Neuronal stem cell (in vitro differentiated cells): ENCODE results near the gene ITFG2.
"Not testable (repeated sequence)": the region's sequence is repeated elsewhere in the genome, so short reads cannot be mapped to it uniquely, and the experiment has no call there.

ENCODE experiments used
- DNase-seq: peaks from one replicate; pipeline ENCODE4 v3.0.0-alpha.2; 2013; ENCODE audit warnings: low spot score
- H2AFZ ChIP-seq: one replicate; pipeline ENCODE4 v1.6.1; 2013; ENCODE audit warnings: mild to moderate bottlenecking, low read length, inconsistent platforms
- H2AK5ac ChIP-seq: 2 replicates; pipeline ENCODE4 v1.6.1; 2013; ENCODE audit warnings: low read depth, mild to moderate bottlenecking, inconsistent platforms, low read length, moderate library complexity, mixed read lengths
- H2BK120ac ChIP-seq: 2 replicates; pipeline ENCODE4 v1.6.1; 2013; ENCODE audit warnings: low read depth, mild to moderate bottlenecking, inconsistent platforms, low read length, moderate library complexity, mixed read lengths
- H2BK12ac ChIP-seq: one replicate; pipeline ENCODE4 v1.6.1; 2013; ENCODE audit warnings: low read length, inconsistent platforms
- H2BK15ac ChIP-seq: 2 replicates; pipeline ENCODE4 v1.6.1; 2013; ENCODE audit warnings: mild to moderate bottlenecking, low read length, inconsistent platforms, mixed read lengths
- H2BK5ac ChIP-seq: one replicate; pipeline ENCODE4 v1.6.1; 2013; ENCODE audit warnings: inconsistent platforms, mild to moderate bottlenecking, low read length, moderate library complexity
- H3K14ac ChIP-seq: one replicate; pipeline ENCODE4 v1.6.1; 2013; ENCODE audit warnings: low read length, inconsistent platforms
- H3K18ac ChIP-seq: 2 replicates; pipeline ENCODE4 v1.6.1; 2013; ENCODE audit warnings: low read length, inconsistent platforms
- H3K23ac ChIP-seq: 2 replicates; pipeline ENCODE4 v1.6.1; 2013; ENCODE audit warnings: low read depth, mild to moderate bottlenecking, mixed read lengths, low read length, inconsistent platforms; ENCODE audit not compliant: poor library complexity
- H3K27ac ChIP-seq: replicated peaks from 3 replicates; pipeline ENCODE4 v1.5.1; 2013; ENCODE audit warnings: low read length, inconsistent platforms
- H3K27me3 ChIP-seq, 3 experiments: 2 replicates each; pipeline ENCODE4 v1.6.1; 2013; ENCODE audit warnings: low read length in 3 of 3, mild to moderate bottlenecking in 2 of 3, inconsistent platforms in 1 of 3, low read depth in 1 of 3, mixed read lengths in 1 of 3, moderate library complexity in 1 of 3; ENCODE audit not compliant: control insufficient read depth in 3 of 3, insufficient read depth in 3 of 3
- H3K36me3 ChIP-seq, 2 donors: replicated peaks in 1 of 2; 2 replicates each; pipeline ENCODE4 v1.6.1; 2013; ENCODE audit warnings: low read length in 2 of 2; ENCODE audit not compliant: control insufficient read depth in 2 of 2, insufficient read depth in 2 of 2
- H3K4ac ChIP-seq: 2 replicates; pipeline ENCODE4 v1.6.1; 2013; ENCODE audit warnings: inconsistent platforms, mild to moderate bottlenecking, low read length, moderate library complexity
- H3K4me1 ChIP-seq, 2 donors: 1 replicate in 1 of 2; 2 replicates in 1 of 2; pipeline ENCODE4 v1.6.1; 2013; ENCODE audit warnings: low read length in 2 of 2, low read depth in 1 of 2; ENCODE audit not compliant: control insufficient read depth in 2 of 2, insufficient read depth in 1 of 2
- H3K4me2 ChIP-seq: one replicate; pipeline ENCODE4 v1.6.1; 2013; ENCODE audit warnings: mild to moderate bottlenecking, low read length, inconsistent platforms; ENCODE audit not compliant: insufficient read depth, poor library complexity, severe bottlenecking
- H3K4me3 ChIP-seq, 2 donors: 2 replicates each; pipeline ENCODE4 v1.5.1; 2013; ENCODE audit warnings: low read length in 2 of 2, mild to moderate bottlenecking in 2 of 2, inconsistent platforms in 1 of 2, moderate library complexity in 1 of 2
- H3K79me1 ChIP-seq: one replicate; pipeline ENCODE4 v1.6.1; 2013; ENCODE audit warnings: low read depth, mild to moderate bottlenecking, inconsistent platforms, low read length, moderate library complexity
- H3K9ac ChIP-seq: one replicate; pipeline ENCODE4 v1.6.1; 2013; ENCODE audit warnings: mild to moderate bottlenecking, low read depth, low read length, inconsistent platforms; ENCODE audit not compliant: poor library complexity
- H3K9me3 ChIP-seq, 2 donors: replicated peaks in 1 of 2; 2 replicates each; pipeline versions ENCODE3 to v1.6.1; 2013; ENCODE audit warnings: low read length in 2 of 2, mild to moderate bottlenecking in 2 of 2, inconsistent platforms in 1 of 2, low read depth in 1 of 2, mixed read lengths in 1 of 2, moderate library complexity in 1 of 2; ENCODE audit not compliant: control insufficient read depth in 2 of 2, insufficient read depth in 1 of 2
- H4K8ac ChIP-seq: one replicate; pipeline ENCODE4 v1.6.1; 2013; ENCODE audit warnings: low read depth, mild to moderate bottlenecking, inconsistent platforms, low read length, moderate library complexity
- H4K91ac ChIP-seq: one replicate; pipeline ENCODE4 v1.6.1; 2013; ENCODE audit warnings: low read length, low read depth, mild to moderate bottlenecking, inconsistent platforms; ENCODE audit not compliant: poor library complexity
- WGBS, 2 donors: extraction: QIAGEN DNeasy Blood & Tissue Kit; methylation state at CpG; one replicate each; pipeline ENCODE4 v1.1.7; 2013; ENCODE audit warnings: missing lambda C conversion rate in 2 of 2, mixed read lengths in 1 of 2; ENCODE audit not compliant: insufficient read length in 2 of 2, insufficient replicate concordance in 1 of 2; ENCODE audit errors: extremely low coverage in 2 of 2; 5-methylcytosine and 5-hydroxymethylcytosine counted together

The ITFG2 gene

GRCh38 chr12:2864198-2864597 is 51.7 kb downstream of the ITFG2 start:
- Histone ChIP-seq H2BK12ac (no peak overlapping the region), H2BK120ac (no peak overlapping the region), H3K9ac (no peak overlapping the region), H2AK5ac (no peak overlapping the region), H3K23ac (no peak overlapping the region), H3K27ac (no peak overlapping the region), H3K27me3 (no peaks in the 10 kb centered on the region), H2BK5ac (no peak overlapping the region), H3K79me1 (peaks cover 3% of the 10 kb centered on the region), H3K4ac (no peak overlapping the region), H3K36me3 (peaks cover 54 to 96% of the 10 kb centered on the region in 2 donors), H4K91ac (no peak overlapping the region), H3K18ac (no peak overlapping the region), H3K4me2 (no peak overlapping the region), H2BK15ac (no peak overlapping the region), H4K8ac (no peak overlapping the region), H3K4me1 (no peaks in the 10 kb centered on the region), H3K9me3 (no peaks in the 10 kb centered on the region), H2AFZ (no peak overlapping the region), H3K14ac (no peak overlapping the region), H3K4me3 (no peak overlapping the region)
- WGBS, 2 donors = no CpG with 5 or more reads among the region's 9 CpGs
- no peak for DNase-seq

- peaks cover 54 to 95% of the 10 kb centered on the region in 2 donors for H3K36me3 ChIP-seq
- not testable (repeated sequence) for H3K23ac ChIP-seq, H2BK120ac ChIP-seq, H4K91ac ChIP-seq, H3K4me1 ChIP-seq, H3K9ac ChIP-seq, H2AK5ac ChIP-seq, H3K4ac ChIP-seq, H2AFZ ChIP-seq, H3K18ac ChIP-seq, H2BK12ac ChIP-seq, H3K27me3 ChIP-seq, H2BK5ac ChIP-seq, H3K4me3 ChIP-seq, H3K9me3 ChIP-seq, H4K8ac ChIP-seq, H2BK15ac ChIP-seq, H3K4me2 ChIP-seq, H3K27ac ChIP-seq, H3K79me1 ChIP-seq, H3K14ac ChIP-seq, DNase-seq
- WGBS, 2 donors = no CpG with 5 or more reads among the region's 9 CpGs
These were observed 56.6 kb downstream of the ITFG2 start for GRCh38 chr12:2868986-2869632.
